Aorta (tissue), 5 donors: ENCODE results near the gene TUBB1. TPM values are rescaled to one million over a fixed set of nuclear protein-coding genes. Genes with fewer than 3 reads are reported as not detected.
"Not testable (repeated sequence)": the region's sequence is repeated elsewhere in the genome, so short reads cannot be mapped to it uniquely, and the experiment has no call there.

Experiments used
- ATAC-seq: fragments of 200-7000 bp; cut with Tn5 transposase; one replicate; pipeline ENCODE4 v1.9.1; 2022; ENCODE audit warnings: moderate library complexity; ENCODE audit not compliant: low FRiP score
- DNase-seq, 2 donors: peaks; one replicate each; pipeline ENCODE4 v3.0.0-alpha.2; 2020
- H3K27ac ChIP-seq, 2 donors: one replicate each; pipeline ENCODE4 v1.5.1; 2013; ENCODE audit warnings: low read length in 2 of 2, mild to moderate bottlenecking in 2 of 2, moderate library complexity in 2 of 2, control low read depth in 1 of 2, inconsistent platforms in 1 of 2, low read depth in 1 of 2
- H3K27me3 ChIP-seq, 2 donors: one replicate each; pipeline ENCODE4 v1.6.1; 2013; ENCODE audit warnings: control low read depth in 1 of 2, low read length in 1 of 2, mild to moderate bottlenecking in 1 of 2, moderate library complexity in 1 of 2; ENCODE audit not compliant: insufficient read depth in 2 of 2, control insufficient read depth in 1 of 2
- H3K36me3 ChIP-seq, 2 donors: one replicate each; pipeline ENCODE4 v1.6.1; 2013; ENCODE audit warnings: control low read depth in 1 of 2, low read length in 1 of 2, mild to moderate bottlenecking in 1 of 2; ENCODE audit not compliant: insufficient read depth in 2 of 2, control insufficient read depth in 1 of 2
- H3K4me1 ChIP-seq, 2 donors: one replicate each; pipeline ENCODE4 v1.6.1; 2013; ENCODE audit warnings: low read length in 2 of 2, control low read depth in 1 of 2, mild to moderate bottlenecking in 1 of 2, moderate library complexity in 1 of 2; ENCODE audit not compliant: insufficient read depth in 2 of 2, control insufficient read depth in 1 of 2
- H3K4me3 ChIP-seq, 2 donors: one replicate each; pipeline ENCODE4 v1.5.1; 2013; ENCODE audit warnings: low read length in 2 of 2, control low read depth in 1 of 2, mild to moderate bottlenecking in 1 of 2
- H3K9me3 ChIP-seq: one replicate; pipeline ENCODE4 v1.6.1; 2013; ENCODE audit warnings: mild to moderate bottlenecking, low read length; ENCODE audit not compliant: control insufficient read depth
- WGBS, 2 donors: extraction: QIAGEN DNeasy Blood & Tissue Kit; methylation state at CpG; one replicate each; pipeline ENCODE4 v1.1.7; 2013; 5-methylcytosine and 5-hydroxymethylcytosine counted together
- intact Hi-C, 2 donors: fragments of 100-400 bp; cut with DNase I; formaldehyde crosslinking; loops; one replicate each; pipeline versions ENCODE4 v1.14.2 to v1.15.0; 2022
- polyA plus RNA-seq, 2 donors: library from polyadenylated mRNA; stranded (reverse); fragments of 200-250 nt; gene quantifications; one replicate each; pipeline ENCODE4 v1.2.3, GENCODE V29; 2013
- total RNA-seq, 2 donors: library from RNA; stranded (reverse); fragmentation: NEBNext Ultra II Directional; extraction: Animal tissue kit (Norgen Biotek cat#: 25700); gene quantifications; one replicate each; pipeline ENCODE4 v1.2.1, GENCODE V29; 2021
- donor health status: healthy with polysubstance abuse.
- donor health status: Bipolar disorder and iron deficiency.
- donor health status: DM: no; HTN: no; CAD: no.
- donor health status: DM: no; HTN: no; CAD: no.
- donor health status: DM: yes; HTN: yes; CAD: no.

The TUBB1 gene
- total and polyA plus RNA-seq, 4 donors = 0.15 to 2.1 TPM; not detected in 2

GRCh38 chr20:59006864-59007664 lies 12.2 kb upstream of the TUBB1 start, which contains the start of gene CTSZ:
CTSZ (minus strand) TSS chr20:59007254; CDS start chr20:59007128, 126 bp downstream.
- intact Hi-C loops = no loop called here
- no peaks in the 10 kb centered on the region for H3K4me1 ChIP-seq
- H3K9me3 ChIP-seq = no peaks in the 10 kb centered on the region
- H3K27ac ChIP-seq = peak within 1 kb of the TSS; percentile 60 to 62
- DNase-seq (peak; percentile 84 to 91), ATAC-seq (peak; percentile 81)
- WGBS, 2 donors = 8 to 19% methylated on average over 41 to 82 of the region's 82 CpGs
- H3K27me3 ChIP-seq = no peaks in the 10 kb centered on the region
- no peaks in the 10 kb centered on the region for H3K36me3 ChIP-seq
- H3K4me3 ChIP-seq = peak within 1 kb of the TSS; percentile 79 to 82

GRCh38 chr20:59007665-59008511 lies 11.3 kb upstream of the TUBB1 start:
- Histone ChIP-seq H3K36me3 (no peaks in the 10 kb centered on the region), H3K27me3 (no peaks in the 10 kb centered on the region), H3K9me3 (no peaks in the 10 kb centered on the region), H3K27ac (peak overlapping the region; percentile 55 to 62), H3K4me3 (no peak overlapping the region), H3K4me1 (no peaks in the 10 kb centered on the region)
- no peak for ATAC-seq
- WGBS, 2 donors = 92 to 94% methylated on average over 24 of the region's 24 CpGs
- DNase-seq = peak; percentile 75 to 89
- intact Hi-C loops = no loop called here

GRCh38 chr20:59008715-59009336 lies 10.4 kb upstream of the TUBB1 start:
- Histone ChIP-seq H3K36me3 (no peaks in the 10 kb centered on the region), H3K27ac (peak overlapping the region in 1 of 2 donors; percentile 28), H3K4me1 (no peaks in the 10 kb centered on the region), H3K9me3 (no peaks in the 10 kb centered on the region), H3K4me3 (no peak overlapping the region), H3K27me3 (no peaks in the 10 kb centered on the region)
- DNase-seq (no peak), ATAC-seq (no peak)
- 90 to 93% methylated on average over 8 of the region's 8 CpGs for WGBS, 2 donors
- intact Hi-C loops = no loop called here

GRCh38 chr20:59010321-59010994 lies 8.8 kb upstream of the TUBB1 start:
- Histone ChIP-seq H3K36me3 (no peaks in the 10 kb centered on the region), H3K4me1 (no peaks in the 10 kb centered on the region), H3K27me3 (no peaks in the 10 kb centered on the region), H3K9me3 (no peaks in the 10 kb centered on the region), H3K4me3 (no peak overlapping the region), H3K27ac (peak overlapping the region; percentile 7 to 72)
- 75 to 77% methylated on average over 8 of the region's 8 CpGs for WGBS, 2 donors
- peak; percentile 36 to 46 for DNase-seq
- no peak for ATAC-seq
- intact Hi-C loops = no loop called here

- Histone ChIP-seq H3K27ac (peak overlapping the region; percentile 7 to 72), H3K4me3 (no peak overlapping the region)
These were observed 8.0 kb upstream of the TUBB1 start for GRCh38 chr20:59010995-59011873.

GRCh38 chr20:59011874-59012157 lies 7.4 kb upstream of the TUBB1 start:
- not testable (repeated sequence) for H3K4me3 ChIP-seq

More at GRCh38 chr20:59010995-59011873, 8.0 kb upstream of the TUBB1 start:
- intact Hi-C loops = no loop called here
- WGBS, 2 donors = 11 to 13% methylated on average over 17 of the region's 17 CpGs
- ATAC-seq (peak; percentile 6), DNase-seq (peak; percentile 81 to 85)
- H3K27me3 ChIP-seq = no peaks in the 10 kb centered on the region
- H3K9me3 ChIP-seq = no peaks in the 10 kb centered on the region
- no peaks in the 10 kb centered on the region for H3K36me3 ChIP-seq
- no peaks in the 10 kb centered on the region for H3K4me1 ChIP-seq

GRCh38 chr20:59013031-59013951 lies 5.9 kb upstream of the TUBB1 start:
- Histone ChIP-seq H3K9me3 (no peaks in the 10 kb centered on the region), H3K4me1 (no peaks in the 10 kb centered on the region), H3K27me3 (no peaks in the 10 kb centered on the region), H3K4me3 (no peak overlapping the region), H3K36me3 (no peaks in the 10 kb centered on the region), H3K27ac (no peak overlapping the region)
- intact Hi-C loops = no loop called here
- WGBS, 2 donors = 91 to 94% methylated on average over 16 to 17 of the region's 17 CpGs
- DNase-seq (peak; percentile 33 to 57), ATAC-seq (no peak)

More at GRCh38 chr20:59011874-59012157, 7.4 kb upstream of the TUBB1 start:
- WGBS, 2 donors = 90 to 94% methylated on average over 3 of the region's 3 CpGs
- intact Hi-C loops, H3K36me3 ChIP-seq, ATAC-seq, H3K4me1 ChIP-seq, DNase-seq, H3K27me3 ChIP-seq, H3K9me3 ChIP-seq: not testable (repeated sequence)
- peak overlapping the region in 1 of 2 donors; percentile 72 for H3K27ac ChIP-seq
